ENCODE results near the gene DLG1. TPM values are rescaled to one million over a fixed set of nuclear protein-coding genes. Genes with fewer than 3 reads are reported as not detected.

The DLG1 gene
- total and polyA plus RNA-seq, 8 donors: 17.9 to 173 (median 92.9) TPM

DNA sequence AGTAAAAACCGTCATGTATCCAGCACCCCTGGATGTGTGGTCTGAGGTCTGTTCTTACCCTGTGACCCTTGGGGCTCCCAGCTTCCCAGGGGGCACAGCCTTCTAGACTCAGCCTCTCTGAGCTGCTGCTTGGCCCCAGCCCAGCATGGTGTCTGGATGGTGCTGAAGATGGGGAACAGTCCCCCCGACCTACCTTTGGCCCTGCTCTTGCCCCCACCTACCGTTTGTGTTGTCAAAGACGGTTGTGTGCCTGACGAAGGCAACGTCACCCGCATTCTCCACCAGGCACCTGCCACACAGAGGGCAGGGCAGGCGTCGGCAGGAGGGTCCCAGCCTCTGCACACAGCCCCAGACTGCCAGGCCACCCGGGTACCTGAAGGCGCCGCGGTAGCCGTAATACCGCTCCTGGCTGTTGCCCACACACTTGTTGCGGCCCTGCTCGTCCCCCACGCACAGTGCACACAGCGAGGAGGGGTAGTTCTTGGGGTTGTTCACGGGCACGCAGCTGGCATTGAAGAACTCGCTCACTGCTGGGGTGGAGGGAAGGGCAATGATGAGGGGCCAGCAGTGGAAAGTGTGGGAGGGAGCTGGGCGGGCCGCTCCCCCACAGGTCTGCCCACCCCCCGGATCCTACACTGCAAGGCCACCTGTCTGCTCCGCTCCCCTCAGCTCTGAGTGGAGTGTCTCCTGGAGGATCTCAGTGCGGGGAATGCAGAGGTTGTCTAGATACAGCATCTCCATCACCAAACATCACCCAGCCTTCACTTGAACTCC is 289.8 kb downstream of the DLG1 start:
- no peak overlapping the region for H3K27ac ChIP-seq
- no peak overlapping the region for H3K4me3 ChIP-seq
- no peak for DNase-seq
- 88 to 93% (median 91%) methylated on average over 22 to 27 of the region's 27 CpGs for WGBS, 5 donors
- H3K9me3 ChIP-seq: no peaks in the 10 kb centered on the region
- intact Hi-C loops (cut with DNase I; ENCODE audit: low total_unique reads): loop anchor here (10.0 kb wide), 1 partner anchor 176 kb away; no protein-coding TSS in a partner anchor
- TF ChIP-seq, protein P1, sequence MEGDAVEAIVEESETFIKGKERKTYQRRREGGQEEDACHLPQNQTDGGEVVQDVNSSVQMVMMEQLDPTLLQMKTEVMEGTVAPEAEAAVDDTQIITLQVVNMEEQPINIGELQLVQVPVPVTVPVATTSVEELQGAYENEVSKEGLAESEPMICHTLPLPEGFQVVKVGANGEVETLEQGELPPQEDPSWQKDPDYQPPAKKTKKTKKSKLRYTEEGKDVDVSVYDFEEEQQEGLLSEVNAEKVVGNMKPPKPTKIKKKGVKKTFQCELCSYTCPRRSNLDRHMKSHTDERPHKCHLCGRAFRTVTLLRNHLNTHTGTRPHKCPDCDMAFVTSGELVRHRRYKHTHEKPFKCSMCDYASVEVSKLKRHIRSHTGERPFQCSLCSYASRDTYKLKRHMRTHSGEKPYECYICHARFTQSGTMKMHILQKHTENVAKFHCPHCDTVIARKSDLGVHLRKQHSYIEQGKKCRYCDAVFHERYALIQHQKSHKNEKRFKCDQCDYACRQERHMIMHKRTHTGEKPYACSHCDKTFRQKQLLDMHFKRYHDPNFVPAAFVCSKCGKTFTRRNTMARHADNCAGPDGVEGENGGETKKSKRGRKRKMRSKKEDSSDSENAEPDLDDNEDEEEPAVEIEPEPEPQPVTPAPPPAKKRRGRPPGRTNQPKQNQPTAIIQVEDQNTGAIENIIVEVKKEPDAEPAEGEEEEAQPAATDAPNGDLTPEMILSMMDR (IDR thresholded peaks at IDR 0.05): no peak
- peaks cover 1 to 7% (median 6%) of the 10 kb centered on the region in 4 donors for H3K4me1 ChIP-seq
- H3K36me3 ChIP-seq: no peaks in the 10 kb centered on the region
- peaks cover 0 to 11% (median 0%) of the 10 kb centered on the region in 3 donors for H3K27me3 ChIP-seq

DNA sequence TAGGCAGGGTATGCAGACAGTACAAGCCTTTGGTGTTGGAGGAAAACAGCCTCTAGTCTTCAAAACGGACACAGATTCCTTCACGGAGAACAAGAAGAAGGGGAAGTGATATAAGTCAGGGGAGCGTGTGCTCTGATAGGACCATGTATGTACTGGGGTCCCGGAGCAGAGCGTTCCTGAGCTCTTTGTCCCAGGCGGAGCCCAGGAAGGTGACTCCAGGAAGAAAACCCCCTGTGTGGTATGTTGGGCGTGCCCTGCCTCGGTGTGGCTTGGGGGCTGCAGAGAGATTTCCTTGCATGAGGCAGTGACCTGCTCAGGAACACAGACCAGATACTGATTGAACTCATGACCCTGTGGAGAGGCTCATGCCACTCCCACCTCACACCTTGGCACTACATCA is 290.5 kb downstream of the DLG1 start:
- H3K27ac ChIP-seq: no peak overlapping the region
- intact Hi-C loops (cut with DNase I; ENCODE audit: low total_unique reads): loop anchor here (10.0 kb wide), 1 partner anchor 177 kb away; no protein-coding TSS in a partner anchor
- H3K4me3 ChIP-seq: no peak overlapping the region
- TF ChIP-seq POLR2AphosphoS5 (IDR thresholded peaks at IDR 0.05): no peak
- no peak for TF ChIP-seq EP300 (IDR thresholded peaks at IDR 0.05)
- TF ChIP-seq, protein P1 (IDR thresholded peaks at IDR 0.05): no peak
- no peak for TF ChIP-seq POLR2A (IDR thresholded peaks at IDR 0.05)
- H3K4me1 ChIP-seq: peaks cover 4 to 10% (median 9%) of the 10 kb centered on the region in 4 donors
- peaks cover 0 to 11% (median 0%) of the 10 kb centered on the region in 3 donors for H3K27me3 ChIP-seq
- H3K9me3 ChIP-seq: no peaks in the 10 kb centered on the region
- DNase-seq: no peak
- no peaks in the 10 kb centered on the region for H3K36me3 ChIP-seq
- 75 to 86% (median 77%) methylated on average over 8 of the region's 8 CpGs for WGBS, 5 donors

DNA sequence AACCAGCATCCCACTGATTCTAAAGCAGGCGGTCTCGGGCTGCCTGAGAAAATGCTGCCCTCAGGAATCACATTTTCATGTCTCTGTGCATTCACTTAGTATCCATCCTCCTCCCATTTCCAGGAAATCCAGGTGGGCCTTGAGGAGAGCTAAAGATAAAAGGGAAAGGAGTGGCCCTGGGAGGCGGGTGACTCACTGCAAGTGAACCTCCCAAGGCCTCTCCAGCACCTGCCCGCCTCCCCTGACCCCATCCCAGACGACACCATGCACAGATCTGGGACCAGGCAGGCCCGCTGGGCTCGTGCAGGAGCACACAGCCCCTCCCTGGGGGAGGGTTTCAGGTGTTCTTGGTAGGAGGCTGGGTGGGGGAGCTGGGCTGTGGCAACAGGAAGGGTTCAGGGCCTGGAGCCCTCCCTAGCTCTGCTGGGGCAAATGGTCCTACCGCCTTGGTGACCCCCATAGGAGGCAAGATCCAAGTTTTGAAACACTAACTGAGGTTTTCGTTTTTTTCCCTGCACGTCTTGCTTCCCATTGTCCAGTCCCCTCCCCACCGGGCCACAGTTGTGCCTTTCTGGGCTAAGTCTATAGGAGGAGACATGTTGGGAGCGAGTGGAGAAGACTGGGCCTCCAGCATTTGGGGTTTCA is 291.0 kb downstream of the DLG1 start:
- no peak overlapping the region for H3K4me3 ChIP-seq
- peaks cover 0 to 11% (median 0%) of the 10 kb centered on the region in 3 donors for H3K27me3 ChIP-seq
- intact Hi-C loops (cut with DNase I; ENCODE audit: low total_unique reads): loop anchor here (10.0 kb wide), 1 partner anchor 177 kb away; no protein-coding TSS in a partner anchor
- peak in 1 of 2 donors; percentile 65 for DNase-seq
- TF ChIP-seq POLR2A (IDR thresholded peaks at IDR 0.05) (no peak), POLR2AphosphoS5 (IDR thresholded peaks at IDR 0.05) (no peak), EP300 (IDR thresholded peaks at IDR 0.05) (no peak)
- TF ChIP-seq, protein P1 (IDR thresholded peaks at IDR 0.05): no peak
- H3K4me1 ChIP-seq: peaks cover 4 to 12% (median 11%) of the 10 kb centered on the region in 4 donors
- WGBS, 5 donors: 72 to 80% (median 76%) methylated on average over 12 of the region's 12 CpGs
- H3K27ac ChIP-seq: no peak overlapping the region
- H3K9me3 ChIP-seq: no peaks in the 10 kb centered on the region
- H3K36me3 ChIP-seq: no peaks in the 10 kb centered on the region

DNA sequence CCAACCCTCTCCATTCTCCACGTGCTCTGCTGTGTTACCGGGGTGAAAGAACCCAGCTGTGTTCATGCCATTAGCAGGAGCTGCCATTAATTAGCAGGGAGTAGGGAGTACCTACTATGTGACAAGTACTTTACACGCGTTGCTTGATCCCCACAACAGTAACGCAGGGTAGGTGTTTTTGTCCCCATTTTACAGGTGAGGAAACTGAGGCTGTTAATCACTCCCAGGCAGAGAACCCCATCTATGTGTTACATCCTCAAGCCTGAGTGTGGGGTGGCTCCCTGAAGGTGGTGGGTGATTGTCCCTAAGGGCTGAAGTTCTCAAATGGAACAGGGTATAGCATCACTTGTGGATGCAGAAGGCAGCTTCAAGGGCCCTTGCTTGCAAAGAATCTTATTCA is 291.6 kb downstream of the DLG1 start:
- peaks cover 0 to 11% (median 0%) of the 10 kb centered on the region in 3 donors for H3K27me3 ChIP-seq
- peaks cover 4 to 18% (median 17%) of the 10 kb centered on the region in 4 donors for H3K4me1 ChIP-seq
- no peaks in the 10 kb centered on the region for H3K36me3 ChIP-seq
- TF ChIP-seq POLR2AphosphoS5 (IDR thresholded peaks at IDR 0.05) (no peak), POLR2A (IDR thresholded peaks at IDR 0.05) (no peak), EP300 (IDR thresholded peaks at IDR 0.05) (no peak)
- TF ChIP-seq, protein P1 (IDR thresholded peaks at IDR 0.05): no peak
- H3K9me3 ChIP-seq: no peaks in the 10 kb centered on the region
- no peak overlapping the region for H3K4me3 ChIP-seq
- 93 to 98% (median 97%) methylated on average over 5 of the region's 5 CpGs for WGBS, 5 donors
- no peak overlapping the region for H3K27ac ChIP-seq
- intact Hi-C loops (cut with DNase I; ENCODE audit: low total_unique reads): loop anchor here (10.0 kb wide), 1 partner anchor 178 kb away; no protein-coding TSS in a partner anchor
- no peak for DNase-seq

Data from stomach (tissue), 9 donors.